GM10847 (cell line): Measurements from ENCODE around the gene DLX5.

Experiments
- POLR2A ChIP-seq: IDR thresholded peaks from 2 replicates; pipeline ENCODE4 v1.6.1; 2011; ENCODE audit not compliant: insufficient read length; ENCODE audit errors: extremely low read depth

Gene DLX5

GRCh38 chr7:97001656-97002554 is 22.7 kb downstream of the DLX5 start:
- TF ChIP-seq POLR2A = no peak

- no peak for TF ChIP-seq POLR2A
These were observed 23.4 kb downstream of the DLX5 start for GRCh38 chr7:97001221-97001620.

- TF ChIP-seq POLR2A = no peak
These were observed 25.9 kb downstream of the DLX5 start for GRCh38 chr7:96998744-96999143.

GRCh38 chr7:96998333-96998732 is 26.3 kb downstream of the DLX5 start:
- TF ChIP-seq POLR2A = no peak

- no peak for TF ChIP-seq POLR2A
These were observed 27.1 kb downstream of the DLX5 start for GRCh38 chr7:96997512-96998032.

GRCh38 chr7:96996958-96997511 is 27.6 kb downstream of the DLX5 start:
- no peak for TF ChIP-seq POLR2A

GRCh38 chr7:96996111-96996957 is 28.3 kb downstream of the DLX5 start:
- TF ChIP-seq POLR2A = no peak

GRCh38 chr7:96995406-96996110 is 29.1 kb downstream of the DLX5 start:
- TF ChIP-seq POLR2A = no peak

- no peak for TF ChIP-seq POLR2A
These were observed 30.7 kb downstream of the DLX5 start for GRCh38 chr7:96993980-96994379.

GRCh38 chr7:96993094-96993865 is 31.4 kb downstream of the DLX5 start:
- no peak for TF ChIP-seq POLR2A

- no peak for TF ChIP-seq POLR2A
These were observed 32.2 kb downstream of the DLX5 start for GRCh38 chr7:96992192-96993005.

- TF ChIP-seq POLR2A = no peak
These were observed 33.0 kb downstream of the DLX5 start for GRCh38 chr7:96991546-96992191.

- no peak for TF ChIP-seq POLR2A
These were observed 34.7 kb downstream of the DLX5 start for GRCh38 chr7:96989859-96990317.
